Esophagus squamous epithelium (tissue), 4 donors: ENCODE measurements around the gene BIN1.

Experiments used
- POLR2A ChIP-seq, 4 donors: fragments of 450-650 bp; IDR thresholded peaks; one replicate each; pipeline ENCODE4 v1.6.1; 2017; ENCODE audit warnings: antibody characterized with exemption in 4 of 4, mild to moderate bottlenecking in 4 of 4, moderate library complexity in 3 of 4
- TF ChIP-seq, protein P1 (sequence below), 6 experiments: fragments of 450-650 bp in 4 of 6; fragments of 200-600 bp in 2 of 6; sonication (generic) in 2 of 6; IDR thresholded peaks; one replicate each; pipeline ENCODE4 v1.5.1; 2016 to 2019; ENCODE audit warnings: antibody characterized with exemption in 6 of 6, mild to moderate bottlenecking in 4 of 6, moderate library complexity in 4 of 6

DNA sequence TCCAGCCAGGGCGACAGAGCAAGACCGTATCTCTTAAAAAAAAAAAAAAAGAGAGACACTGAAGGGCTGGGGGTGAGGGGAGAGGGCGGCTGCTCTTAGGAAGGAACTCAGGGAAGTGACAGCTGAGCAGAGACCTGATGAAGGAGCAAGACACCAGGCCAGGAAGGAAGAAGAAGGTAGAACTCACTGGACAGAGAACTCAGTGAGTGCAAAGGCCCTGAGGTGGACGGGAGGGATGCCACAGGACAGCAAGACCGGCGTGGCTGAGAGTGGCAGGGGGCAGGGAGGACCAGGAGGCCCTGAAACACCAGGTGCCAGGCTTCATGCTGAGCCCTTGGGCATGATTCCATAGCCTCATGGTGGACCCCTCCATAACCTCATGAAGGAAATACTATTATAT lies 18.2 kb downstream of the BIN1 start:
- TF ChIP-seq, protein P1, sequence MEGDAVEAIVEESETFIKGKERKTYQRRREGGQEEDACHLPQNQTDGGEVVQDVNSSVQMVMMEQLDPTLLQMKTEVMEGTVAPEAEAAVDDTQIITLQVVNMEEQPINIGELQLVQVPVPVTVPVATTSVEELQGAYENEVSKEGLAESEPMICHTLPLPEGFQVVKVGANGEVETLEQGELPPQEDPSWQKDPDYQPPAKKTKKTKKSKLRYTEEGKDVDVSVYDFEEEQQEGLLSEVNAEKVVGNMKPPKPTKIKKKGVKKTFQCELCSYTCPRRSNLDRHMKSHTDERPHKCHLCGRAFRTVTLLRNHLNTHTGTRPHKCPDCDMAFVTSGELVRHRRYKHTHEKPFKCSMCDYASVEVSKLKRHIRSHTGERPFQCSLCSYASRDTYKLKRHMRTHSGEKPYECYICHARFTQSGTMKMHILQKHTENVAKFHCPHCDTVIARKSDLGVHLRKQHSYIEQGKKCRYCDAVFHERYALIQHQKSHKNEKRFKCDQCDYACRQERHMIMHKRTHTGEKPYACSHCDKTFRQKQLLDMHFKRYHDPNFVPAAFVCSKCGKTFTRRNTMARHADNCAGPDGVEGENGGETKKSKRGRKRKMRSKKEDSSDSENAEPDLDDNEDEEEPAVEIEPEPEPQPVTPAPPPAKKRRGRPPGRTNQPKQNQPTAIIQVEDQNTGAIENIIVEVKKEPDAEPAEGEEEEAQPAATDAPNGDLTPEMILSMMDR (IDR thresholded peaks at IDR 0.05): no peak
- TF ChIP-seq POLR2A (IDR thresholded peaks at IDR 0.05): no peak
